Hepatocyte (in vitro differentiated cells): ENCODE measurements around the gene MEG3. TPM values are rescaled to one million over a fixed set of nuclear protein-coding genes. Genes with fewer than 3 reads are reported as not detected.

Experiments
- DNase-seq: peaks from one replicate; pipeline ENCODE4 v3.0.0-alpha.2; 2016; ENCODE audit warnings: low spot score
- H2AFZ ChIP-seq: fragments of 200-600 bp; sonication (generic); 2 replicates; pipeline ENCODE4 v1.6.0; 2016; ENCODE audit warnings: antibody characterized with exemption, mild to moderate bottlenecking
- H3K27ac ChIP-seq: fragments of 200-600 bp; sonication (generic); 2 replicates; pipeline ENCODE4 v1.5.1; 2016; ENCODE audit warnings: mild to moderate bottlenecking
- H3K27me3 ChIP-seq: fragments of 200-600 bp; sonication (generic); 2 replicates; pipeline ENCODE4 v1.6.1; 2016
- H3K36me3 ChIP-seq: fragments of 200-600 bp; sonication (generic); replicated peaks from 2 replicates; pipeline ENCODE4 v1.5.1; 2016; ENCODE audit warnings: low read depth; ENCODE audit not compliant: insufficient read depth
- H3K4me1 ChIP-seq: fragments of 200-600 bp; sonication (generic); 2 replicates; pipeline ENCODE4 v1.5.1; 2016; ENCODE audit warnings: mild to moderate bottlenecking, moderate library complexity; ENCODE audit not compliant: insufficient read depth
- H3K4me2 ChIP-seq: fragments of 200-600 bp; sonication (generic); 2 replicates; pipeline ENCODE4 v1.6.0; 2016
- H3K4me3 ChIP-seq: fragments of 200-600 bp; sonication (generic); 2 replicates; pipeline ENCODE4 v1.5.1; 2016; ENCODE audit warnings: mild to moderate bottlenecking
- H3K79me2 ChIP-seq: fragments of 200-600 bp; sonication (generic); 2 replicates; pipeline ENCODE4 v1.6.0; 2017; ENCODE audit warnings: mild to moderate bottlenecking
- H3K9me2 ChIP-seq: fragments of 200-600 bp; sonication (generic); replicated peaks from 2 replicates; pipeline ENCODE4 v1.6.0; 2017; ENCODE audit warnings: mild to moderate bottlenecking; ENCODE audit not compliant: insufficient read depth
- H3K9me3 ChIP-seq: fragments of 200-600 bp; sonication (generic); 2 replicates; pipeline ENCODE4 v1.5.1; 2016; ENCODE audit warnings: low read depth, mild to moderate bottlenecking
- H4K20me1 ChIP-seq: fragments of 200-600 bp; sonication (generic); 2 replicates; pipeline ENCODE4 v1.6.0; 2016; ENCODE audit warnings: mild to moderate bottlenecking; ENCODE audit not compliant: insufficient read depth, poor library complexity, severe bottlenecking
- EZH2 ChIP-seq: fragments of 200-600 bp; sonication (generic); IDR thresholded peaks from 2 replicates; pipeline ENCODE4 v1.6.1; 2016; ENCODE audit warnings: antibody characterized with exemption, mild to moderate bottlenecking, borderline replicate concordance
- EZH2phosphoT487 ChIP-seq: fragments of 200-600 bp; sonication (generic); IDR thresholded peaks from one replicate; pipeline ENCODE4 v1.6.1; 2018; ENCODE audit warnings: antibody characterized with exemption, mild to moderate bottlenecking, low read depth, moderate library complexity; ENCODE audit not compliant: unreplicated experiment, severe bottlenecking
- WGBS: methylation state at CpG from one replicate; pipeline ENCODE4 v1.1.6; 2016; ENCODE audit warnings: low lambda C conversion rate; ENCODE audit errors: missing lambda C conversion rate; 5-methylcytosine and 5-hydroxymethylcytosine counted together
- polyA plus RNA-seq: library from polyadenylated mRNA; unstranded; fragments of >200 nt; fragmentation: Nextera tagmentation; extraction: Ambion mirVana; gene quantifications from 2 replicates; pipeline ENCODE4 v1.2.1, GENCODE V29; 2016
- total RNA-seq: library from RNA; depleted of rRNA; stranded (reverse); fragments of >200 nt; gene quantifications from 2 replicates; pipeline ENCODE4 v1.2.3, GENCODE V29; 2014
- TF ChIP-seq, protein P1 (sequence below): fragments of 200-600 bp; sonication (generic); IDR thresholded peaks from 2 replicates; pipeline ENCODE4 v1.5.1; 2016; ENCODE audit warnings: antibody characterized with exemption, mild to moderate bottlenecking; ENCODE audit not compliant: poor library complexity

MEG3 gene
- total and polyA plus RNA-seq, 2 experiments from 2014 or later, result not detected

DNA sequence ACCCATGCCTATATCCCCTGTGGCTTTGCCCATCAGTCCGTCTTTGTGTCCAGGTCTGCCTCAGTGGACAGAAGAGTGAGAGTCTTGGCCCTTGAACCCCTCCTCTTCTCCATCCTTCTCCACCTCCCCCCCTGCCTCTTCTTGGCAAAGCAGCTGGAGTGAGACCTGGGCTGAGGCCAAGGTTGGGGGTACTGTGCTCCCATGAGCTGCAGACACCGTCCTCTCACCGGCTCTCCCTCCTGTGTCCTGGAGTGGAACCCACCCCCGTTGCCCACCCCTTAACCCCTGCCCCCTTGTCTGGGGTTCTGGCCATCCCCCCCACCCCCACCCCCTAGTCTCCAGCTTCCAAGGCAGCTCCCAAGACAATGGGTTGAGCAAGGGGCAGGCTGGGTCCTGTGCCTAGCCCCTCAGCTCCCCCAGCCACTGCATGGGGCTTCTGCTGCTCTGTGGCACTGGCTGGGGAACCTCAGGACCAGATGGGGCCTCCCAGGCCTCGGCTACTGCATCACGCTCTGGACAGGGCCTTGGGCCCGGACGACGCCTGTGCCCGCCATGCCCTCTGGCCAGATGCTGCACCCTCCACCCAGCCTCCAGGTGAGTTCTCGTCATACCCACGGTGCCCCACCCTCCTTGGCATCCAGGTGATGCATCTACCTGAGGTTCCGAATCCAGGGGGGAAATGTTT, 41.9 kb downstream of the MEG3 start:
- H3K4me2 ChIP-seq, result no peak overlapping the region
- H2AFZ ChIP-seq, result no peak overlapping the region
- H3K4me1 ChIP-seq, result no peaks in the 10 kb centered on the region
- 97% methylated on average over 13 of the region's 13 CpGs for WGBS
- DNase-seq, result no peak
- H3K9me2 ChIP-seq, result no peaks in the 10 kb centered on the region
- TF ChIP-seq, protein P1, sequence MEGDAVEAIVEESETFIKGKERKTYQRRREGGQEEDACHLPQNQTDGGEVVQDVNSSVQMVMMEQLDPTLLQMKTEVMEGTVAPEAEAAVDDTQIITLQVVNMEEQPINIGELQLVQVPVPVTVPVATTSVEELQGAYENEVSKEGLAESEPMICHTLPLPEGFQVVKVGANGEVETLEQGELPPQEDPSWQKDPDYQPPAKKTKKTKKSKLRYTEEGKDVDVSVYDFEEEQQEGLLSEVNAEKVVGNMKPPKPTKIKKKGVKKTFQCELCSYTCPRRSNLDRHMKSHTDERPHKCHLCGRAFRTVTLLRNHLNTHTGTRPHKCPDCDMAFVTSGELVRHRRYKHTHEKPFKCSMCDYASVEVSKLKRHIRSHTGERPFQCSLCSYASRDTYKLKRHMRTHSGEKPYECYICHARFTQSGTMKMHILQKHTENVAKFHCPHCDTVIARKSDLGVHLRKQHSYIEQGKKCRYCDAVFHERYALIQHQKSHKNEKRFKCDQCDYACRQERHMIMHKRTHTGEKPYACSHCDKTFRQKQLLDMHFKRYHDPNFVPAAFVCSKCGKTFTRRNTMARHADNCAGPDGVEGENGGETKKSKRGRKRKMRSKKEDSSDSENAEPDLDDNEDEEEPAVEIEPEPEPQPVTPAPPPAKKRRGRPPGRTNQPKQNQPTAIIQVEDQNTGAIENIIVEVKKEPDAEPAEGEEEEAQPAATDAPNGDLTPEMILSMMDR, result no peak
- TF ChIP-seq EZH2phosphoT487 (no peak), EZH2 (no peak)
- no peaks in the 10 kb centered on the region for H3K79me2 ChIP-seq
- H3K27me3 ChIP-seq, result no peaks in the 10 kb centered on the region
- no peaks in the 10 kb centered on the region for H3K9me3 ChIP-seq
- H3K27ac ChIP-seq, result no peak overlapping the region
- H3K36me3 ChIP-seq, result no peaks in the 10 kb centered on the region
- no peaks in the 10 kb centered on the region for H4K20me1 ChIP-seq
- H3K4me3 ChIP-seq, result no peak overlapping the region

DNA sequence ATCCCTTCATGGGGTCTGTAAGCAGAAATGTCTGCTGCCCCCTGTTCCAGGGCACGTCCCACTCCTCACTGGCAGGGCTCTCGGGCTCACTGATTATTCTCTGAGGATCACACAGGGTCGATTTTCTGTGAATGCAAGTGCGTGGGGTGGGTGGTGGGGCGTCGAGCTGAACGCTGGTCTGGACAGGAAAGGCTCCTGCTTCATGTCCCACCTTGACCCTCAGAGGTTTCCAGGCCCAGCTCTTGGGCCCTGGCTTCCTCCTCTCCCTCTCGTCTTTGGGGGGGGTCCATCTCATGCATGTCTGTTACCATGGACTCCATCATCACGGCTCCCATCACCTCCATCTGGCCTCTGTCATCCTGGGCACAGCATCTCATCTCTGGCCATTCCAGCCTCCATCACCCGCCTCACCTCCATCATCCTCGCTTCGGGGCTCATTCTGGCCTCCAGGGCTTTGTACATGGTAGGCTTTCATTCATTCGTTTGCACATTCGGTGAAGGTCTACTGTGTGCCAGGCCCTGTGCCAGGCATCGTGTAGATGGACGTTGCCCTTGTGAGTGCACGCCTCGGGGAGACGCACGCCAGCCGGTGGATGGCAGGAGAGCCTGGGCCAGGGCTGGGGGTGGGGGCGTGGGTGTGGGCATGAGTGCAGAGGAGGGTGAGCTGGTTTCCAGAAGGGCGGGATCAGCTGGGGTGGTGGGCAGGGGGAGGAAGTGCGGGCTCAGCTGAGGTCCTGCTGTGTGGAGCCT, 42.9 kb downstream of the MEG3 start:
- WGBS, result 91% methylated on average over 20 of the region's 24 CpGs

DNA sequence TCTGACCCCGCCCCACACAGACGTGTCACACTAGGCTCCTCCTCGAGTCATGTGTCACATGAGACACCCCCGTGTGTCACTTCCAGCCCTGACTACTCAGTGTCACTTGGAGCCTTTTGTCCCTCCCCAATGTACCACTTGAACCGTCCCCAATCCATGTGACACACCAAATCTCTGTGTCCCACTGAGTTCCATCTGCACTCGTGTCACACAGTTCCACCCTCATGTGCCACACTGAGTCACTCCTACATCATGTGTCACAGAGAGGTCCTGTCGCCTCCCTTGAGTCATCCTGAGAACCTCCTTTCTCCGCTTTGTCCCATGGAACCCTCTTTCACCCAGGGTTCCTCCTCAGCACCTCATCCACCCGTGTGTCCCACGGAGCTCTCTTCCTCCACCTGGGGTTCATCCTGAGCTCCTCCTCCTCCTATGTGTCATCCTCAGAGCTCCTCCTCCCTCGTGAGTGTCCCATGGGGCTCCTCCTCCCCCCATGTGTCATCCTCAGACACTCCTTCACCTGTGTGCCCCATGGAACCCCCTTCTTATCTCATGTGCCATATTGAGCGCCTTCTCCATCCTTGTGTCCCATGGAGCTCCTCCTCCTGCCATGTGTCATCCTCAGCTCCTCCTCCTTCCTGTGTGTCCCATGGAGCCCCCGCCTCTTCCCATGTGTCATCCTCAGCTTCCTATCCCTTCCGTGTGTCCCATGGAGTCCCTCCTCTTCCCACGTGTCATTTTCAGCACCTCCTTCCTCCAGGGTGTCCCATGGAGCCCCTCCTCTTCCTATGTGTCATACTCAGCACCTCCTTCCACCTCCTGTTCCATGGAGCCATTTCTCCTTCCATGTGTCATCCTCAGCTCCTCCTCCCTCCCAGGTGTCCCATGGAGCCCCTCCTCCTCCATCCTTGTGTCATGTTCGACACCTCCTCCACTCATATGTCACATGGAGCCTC, 45.6 kb downstream of the MEG3 start:
- 90% methylated on average over 16 of the region's 16 CpGs for WGBS
- no peaks in the 10 kb centered on the region for H3K9me3 ChIP-seq
- TF ChIP-seq, protein P1, result no peak
- TF ChIP-seq EZH2phosphoT487 (no peak), EZH2 (no peak)
- H3K36me3 ChIP-seq, result no peaks in the 10 kb centered on the region
- H3K9me2 ChIP-seq, result no peaks in the 10 kb centered on the region
- no peaks in the 10 kb centered on the region for H3K4me1 ChIP-seq
- no peak overlapping the region for H3K27ac ChIP-seq
- no peaks in the 10 kb centered on the region for H3K79me2 ChIP-seq
- H4K20me1 ChIP-seq, result no peaks in the 10 kb centered on the region
- no peak overlapping the region for H3K4me3 ChIP-seq
- no peaks in the 10 kb centered on the region for H3K27me3 ChIP-seq
- H2AFZ ChIP-seq, result no peak overlapping the region
- H3K4me2 ChIP-seq, result no peak overlapping the region
- no peak for DNase-seq

More for the DNA sequence above, 42.9 kb downstream of the MEG3 start:
- DNase-seq, result no peak
- no peak for TF ChIP-seq EZH2phosphoT487
- TF ChIP-seq, protein P1, result no peak
- TF ChIP-seq EZH2, result no peak
- Histone ChIP-seq H3K79me2 (no peaks in the 10 kb centered on the region), H3K27ac (no peak overlapping the region), H3K9me2 (no peaks in the 10 kb centered on the region), H3K36me3 (no peaks in the 10 kb centered on the region), H3K27me3 (no peaks in the 10 kb centered on the region), H3K4me3 (no peak overlapping the region), H3K4me2 (no peak overlapping the region), H2AFZ (no peak overlapping the region), H4K20me1 (no peaks in the 10 kb centered on the region), H3K9me3 (no peaks in the 10 kb centered on the region), H3K4me1 (no peaks in the 10 kb centered on the region)
